HFFc6 (cell line): ENCODE data around the gene C1orf105. TPM values are rescaled to one million over a fixed set of nuclear protein-coding genes. Genes with fewer than 3 reads are reported as not detected.

Source experiments
- DNase-seq: peaks from one replicate; pipeline ENCODE4 v3.0.0-alpha.2; 2018
- H3K27ac Mint-ChIP-seq: 2 replicates; pipeline ENCODE4 v1.8.0; 2020; ENCODE audit warnings: mild to moderate bottlenecking, mixed read lengths
- H3K27me3 Mint-ChIP-seq: 2 replicates; pipeline ENCODE4 v1.8.0; 2021; ENCODE audit warnings: mild to moderate bottlenecking, moderate library complexity, mixed read lengths; ENCODE audit not compliant: insufficient read depth
- H3K36me3 Mint-ChIP-seq: 2 replicates; pipeline ENCODE4 v1.8.0; 2021; ENCODE audit warnings: low read depth, mixed read lengths
- H3K4me1 Mint-ChIP-seq: 2 replicates; pipeline ENCODE4 v1.8.0; 2020; ENCODE audit warnings: low read depth, mixed read lengths
- H3K4me3 Mint-ChIP-seq: 2 replicates; pipeline ENCODE4 v1.8.0; 2020; ENCODE audit warnings: mild to moderate bottlenecking, moderate library complexity, mixed read lengths
- H3K9me3 Mint-ChIP-seq: 2 replicates; pipeline ENCODE4 v1.8.0; 2020; ENCODE audit warnings: mild to moderate bottlenecking, mixed read lengths
- CTCF ChIP-seq: fragments of 200-600 bp; sonication (generic); IDR thresholded peaks from 2 replicates; pipeline ENCODE4 v1.5.0; 2021; ENCODE audit warnings: antibody characterized with exemption, mild to moderate bottlenecking
- total RNA-seq, 6 experiments: library from RNA; stranded (reverse); fragmentation: NEBNext Ultra II Directional; extraction: Animal tissue kit (Norgen Biotek cat#: 25700); gene quantifications; 2 replicates in 1 of 6; 3 replicates in 5 of 6; pipeline ENCODE4 v1.2.3, GENCODE V29; 2021

The C1orf105 gene
- total RNA-seq, 6 experiments from 2014 or later = not detected

- DNase-seq = no peak
- Mint-ChIP-seq H3K9me3 (no peaks in the 10 kb centered on the region), H3K27ac (no peak overlapping the region), H3K36me3 (no peaks in the 10 kb centered on the region), H3K4me1 (peaks cover 12% of the 10 kb centered on the region; the same call in 1 of the 2 replicates), H3K27me3 (no peaks in the 10 kb centered on the region; the same call in 1 of the 2 replicates), H3K4me3 (no peak overlapping the region)
- TF ChIP-seq CTCF = no peak
Measured at GRCh38 chr1:172466795-172467407, 46.4 kb downstream of the C1orf105 start.

- DNase-seq = no peak
- H3K4me1 Mint-ChIP-seq = peaks cover 12% of the 10 kb centered on the region; the same call in 1 of the 2 replicates
- no peaks in the 10 kb centered on the region for H3K9me3 Mint-ChIP-seq
- no peak for TF ChIP-seq CTCF
- H3K4me3 Mint-ChIP-seq = no peak overlapping the region
- H3K27ac Mint-ChIP-seq = no peak overlapping the region
- H3K36me3 Mint-ChIP-seq = no peaks in the 10 kb centered on the region
- no peaks in the 10 kb centered on the region; the same call in 1 of the 2 replicates for H3K27me3 Mint-ChIP-seq
Measured at GRCh38 chr1:172467446-172467845, 47.0 kb downstream of the C1orf105 start.

GRCh38 chr1:172468296-172468695 is 47.8 kb downstream of the C1orf105 start:
- Mint-ChIP-seq H3K4me3 (no peak overlapping the region), H3K9me3 (no peaks in the 10 kb centered on the region), H3K27me3 (no peaks in the 10 kb centered on the region; the same call in 1 of the 2 replicates), H3K4me1 (peaks cover 12% of the 10 kb centered on the region; the same call in 1 of the 2 replicates), H3K27ac (no peak overlapping the region), H3K36me3 (no peaks in the 10 kb centered on the region)
- TF ChIP-seq CTCF = no peak
- no peak for DNase-seq

- Mint-ChIP-seq H3K4me1 (peaks cover 12% of the 10 kb centered on the region; the same call in 1 of the 2 replicates), H3K27ac (no peak overlapping the region), H3K4me3 (no peak overlapping the region), H3K9me3 (no peaks in the 10 kb centered on the region), H3K27me3 (no peaks in the 10 kb centered on the region; the same call in 1 of the 2 replicates), H3K36me3 (no peaks in the 10 kb centered on the region)
- TF ChIP-seq CTCF = no peak
- no peak for DNase-seq
Measured at GRCh38 chr1:172469717-172470116, 49.2 kb downstream of the C1orf105 start.

- no peak overlapping the region for H3K27ac Mint-ChIP-seq
Measured at GRCh38 chr1:172470149-172470548, 49.7 kb downstream of the C1orf105 start.

More at GRCh38 chr1:172470149-172470548, 49.7 kb downstream of the C1orf105 start:
- Mint-ChIP-seq H3K27me3 (peaks cover 3% of the 10 kb centered on the region), H3K4me3 (no peak overlapping the region), H3K9me3 (no peaks in the 10 kb centered on the region), H3K36me3 (no peaks in the 10 kb centered on the region), H3K4me1 (peaks cover 12% of the 10 kb centered on the region; the same call in 1 of the 2 replicates)
- DNase-seq = no peak
- no peak for TF ChIP-seq CTCF
